Peyer's patch (tissue), 4 donors: ENCODE measurements around the gene MACROD2.

Experiments used
- CTCF ChIP-seq, 6 experiments: fragments of 450-650 bp in 4 of 6; fragments of 200-600 bp in 2 of 6; sonication (generic) in 1 of 6; IDR thresholded peaks; one replicate each; pipeline ENCODE4 v1.5.1; 2017 to 2019; ENCODE audit warnings: antibody characterized with exemption in 6 of 6, mild to moderate bottlenecking in 3 of 6, moderate library complexity in 1 of 6
- POLR2A ChIP-seq, 2 donors: fragments of 450-650 bp; IDR thresholded peaks; one replicate each; pipeline ENCODE4 v1.5.1; 2017; ENCODE audit warnings: antibody characterized with exemption in 2 of 2, mild to moderate bottlenecking in 2 of 2, moderate library complexity in 2 of 2

GRCh38 chr20:15949391-15949790 lies 1954.1 kb downstream of the MACROD2 start:
- TF ChIP-seq CTCF (IDR thresholded peaks at IDR 0.05), result no peak
- TF ChIP-seq POLR2A (IDR thresholded peaks at IDR 0.05), result no peak
